BJ (cell line): ENCODE measurements around the gene NFIX. TPM values are rescaled to one million over a fixed set of nuclear protein-coding genes. Genes with fewer than 3 reads are reported as not detected.

ENCODE experiments used
- CTCF ChIA-PET: fragments of 350-600 bp; formaldehyde crosslinking; extraction: SDS; loops from one replicate; lab custom pipeline; 2021; ENCODE audit warnings: antibody characterized with exemption, inconsistent platforms; lab: Yijun Ruan, JAX
- POLR2A ChIA-PET: fragments of 300-600 bp; sonication (Branson Sonifier 250); formaldehyde crosslinking; extraction: SDS; loops from one replicate; lab custom pipeline; 2021; ENCODE audit warnings: antibody characterized with exemption; lab: Charles Lee
- DNase-seq: peaks from one replicate; pipeline ENCODE4 v3.0.0-alpha.2; 2011; ENCODE audit warnings: low read depth
- H3K27me3 ChIP-seq: 2 replicates; pipeline ENCODE4 v1.6.0; 2011; ENCODE audit warnings: low read length; ENCODE audit not compliant: control insufficient read depth, insufficient read depth
- H3K36me3 ChIP-seq: 2 replicates; pipeline ENCODE4 v1.5.1; 2011; ENCODE audit warnings: low read length; ENCODE audit not compliant: control insufficient read depth, insufficient read depth
- H3K4me3 ChIP-seq: 2 replicates; pipeline ENCODE4 v1.5.1; 2011; ENCODE audit warnings: low read depth, mild to moderate bottlenecking, control low read depth, low read length
- CTCF ChIP-seq: IDR thresholded peaks from 2 replicates; pipeline ENCODE4 v1.5.1; 2011; ENCODE audit warnings: low read depth, mild to moderate bottlenecking, control low read depth, inconsistent platforms, low read length, moderate library complexity; ENCODE audit not compliant: insufficient read depth
- polyA plus RNA-seq: library from polyadenylated mRNA; depleted of rRNA; stranded (reverse); fragments of >200 nt; gene quantifications from 2 replicates; pipeline ENCODE4 v1.2.3, GENCODE V29; 2011

The NFIX gene
- polyA plus RNA-seq, 1 experiment: 29.4 TPM

GRCh38 chr19:13133241-13133870 is 138.1 kb downstream of the NFIX start:
- H3K27me3 ChIP-seq: no peaks in the 10 kb centered on the region
- ChIA-PET CTCF (interaction anchor here (1.6 kb wide), 1 partner anchor 156 kb away, joined by 3 read pairs; no protein-coding TSS in a partner anchor), POLR2A (no interaction called here)
- TF ChIP-seq CTCF: no peak
- H3K4me3 ChIP-seq: no peak overlapping the region
- H3K36me3 ChIP-seq: peaks cover 31% of the 10 kb centered on the region
- no peak for DNase-seq

- ChIA-PET CTCF (interaction anchor here (0.9 to 1.6 kb wide), 4 partner anchors 9 to 169 kb away, joined by 3 to 5 read pairs (median 3); no protein-coding TSS in a partner anchor), POLR2A (no interaction called here)
- H3K36me3 ChIP-seq: peaks cover 38% of the 10 kb centered on the region
These were observed 139.4 kb downstream of the NFIX start for GRCh38 chr19:13134626-13135025.

GRCh38 chr19:13135068-13136062 is 140.1 kb downstream of the NFIX start:
- ChIA-PET POLR2A (no interaction called here), CTCF (interaction anchor here (1.2 to 1.6 kb wide), 4 partner anchors 16 to 170 kb away, joined by 3 to 5 read pairs (median 3); no protein-coding TSS in a partner anchor)
- Histone ChIP-seq H3K4me3 (no peak overlapping the region), H3K36me3 (peaks cover 38% of the 10 kb centered on the region), H3K27me3 (no peaks in the 10 kb centered on the region)
- DNase-seq: no peak
- no peak for TF ChIP-seq CTCF

More at GRCh38 chr19:13134626-13135025, 139.4 kb downstream of the NFIX start:
- no peak for TF ChIP-seq CTCF
- Histone ChIP-seq H3K4me3 (no peak overlapping the region), H3K27me3 (no peaks in the 10 kb centered on the region)
- DNase-seq: no peak

- no peak for DNase-seq
- POLR2A ChIA-PET: no interaction called here
- TF ChIP-seq CTCF: no peak
- CTCF ChIA-PET: no interaction called here
- no peak overlapping the region for H3K4me3 ChIP-seq
- no peaks in the 10 kb centered on the region for H3K27me3 ChIP-seq
- H3K36me3 ChIP-seq: peaks cover 38% of the 10 kb centered on the region
These were observed 142.1 kb downstream of the NFIX start for GRCh38 chr19:13137290-13137794.
